H1 (cell line): ENCODE measurements around the gene AGAP1. TPM values are rescaled to one million over a fixed set of nuclear protein-coding genes. Genes with fewer than 3 reads are reported as not detected.

Source experiments
- CTCF ChIA-PET: fragments of 300-600 bp; sonication (Branson Sonifier 250); formaldehyde crosslinking; loops from one replicate; lab custom pipeline; 2021; ENCODE audit not compliant: partially characterized antibody; lab: Charles Lee
- POLR2A ChIA-PET: fragments of 300-600 bp; sonication (Branson Sonifier 250); formaldehyde crosslinking; loops from one replicate; lab custom pipeline; 2021; ENCODE audit warnings: inconsistent platforms; ENCODE audit not compliant: partially characterized antibody; lab: Charles Lee
- DNase-seq, 2 experiments: peaks; one replicate each; pipeline versions ENCODE4 v3.0.0 to v3.0.0-alpha.2; 2010 to 2022; ENCODE audit warnings: low spot score in 2 of 2, low read depth in 1 of 2, mixed read lengths in 1 of 2
- FAIRE-seq: peaks from 2 replicates; lab custom pipeline; 2011; peaks lifted over from hg19 to GRCh38; lab: Jason Lieb, UNC
- H2AFZ ChIP-seq: 2 replicates; pipeline ENCODE4 v1.8.1; 2012; ENCODE audit warnings: low read length, inconsistent platforms
- H2AK5ac ChIP-seq: 2 replicates; pipeline ENCODE4 v1.6.1; 2013; ENCODE audit warnings: low read depth, low read length
- H2BK120ac ChIP-seq: replicated peaks from 2 replicates; pipeline ENCODE3; 2013; ENCODE audit warnings: low read depth, low read length, inconsistent platforms
- H2BK12ac ChIP-seq: 2 replicates; pipeline ENCODE4 v1.6.1; 2013; ENCODE audit warnings: low read depth, low read length
- H2BK15ac ChIP-seq: 2 replicates; pipeline ENCODE4 v1.6.1; 2013; ENCODE audit warnings: low read length
- H2BK20ac ChIP-seq: 2 replicates; pipeline ENCODE4 v1.6.1; 2013; ENCODE audit warnings: low read length
- H2BK5ac ChIP-seq: 2 replicates; pipeline ENCODE4 v1.6.1; 2013; ENCODE audit warnings: low read depth, low read length
- H3K14ac ChIP-seq: 2 replicates; pipeline ENCODE4 v1.6.1; 2013; ENCODE audit warnings: inconsistent platforms; ENCODE audit not compliant: insufficient read length
- H3K18ac ChIP-seq: 2 replicates; pipeline ENCODE4 v1.6.1; 2013; ENCODE audit warnings: low read length; ENCODE audit errors: extremely low read depth
- H3K23ac ChIP-seq: 2 replicates; pipeline ENCODE4 v1.6.1; 2013; ENCODE audit warnings: inconsistent platforms; ENCODE audit not compliant: insufficient read length
- H3K23me2 ChIP-seq: 2 replicates; pipeline ENCODE4 v1.6.1; 2013; ENCODE audit warnings: low read depth, low read length
- H3K27ac ChIP-seq: 2 replicates; pipeline ENCODE4 v1.6.1; 2011; ENCODE audit warnings: low read depth, low read length, inconsistent platforms
- H3K27me3 ChIP-seq, 4 experiments: replicated peaks in 1 of 4; 1 replicate in 1 of 4; 2 replicates in 3 of 4; pipeline versions ENCODE4 v1.6.1 to v1.8.1; 2011 to 2013; ENCODE audit warnings: low read length in 3 of 4, mild to moderate bottlenecking in 3 of 4, inconsistent platforms in 2 of 4, mixed read lengths in 2 of 4, moderate library complexity in 1 of 4; ENCODE audit not compliant: control insufficient read depth in 3 of 4, insufficient read depth in 3 of 4; ENCODE audit errors: extremely low read depth in 1 of 4
- H3K36me3 ChIP-seq, 4 experiments: 2 replicates each; pipeline versions ENCODE4 v1.6.1 to v1.8.1; 2011 to 2013; ENCODE audit warnings: mild to moderate bottlenecking in 4 of 4, low read length in 3 of 4, moderate library complexity in 2 of 4, control low read depth in 1 of 4, inconsistent platforms in 1 of 4; ENCODE audit not compliant: insufficient read depth in 4 of 4, control insufficient read depth in 2 of 4
- H3K4ac ChIP-seq: replicated peaks from 2 replicates; pipeline ENCODE3; 2013; ENCODE audit warnings: low read length, low read depth, mixed read lengths, inconsistent platforms; ENCODE audit not compliant: insufficient read length
- H3K4me1 ChIP-seq, 4 experiments: replicated peaks in 1 of 4; 1 replicate in 1 of 4; 2 replicates in 3 of 4; pipeline versions ENCODE4 v1.6.1 to v1.8.1; 2011 to 2013; ENCODE audit warnings: low read length in 3 of 4, inconsistent platforms in 2 of 4, mixed read lengths in 1 of 4; ENCODE audit not compliant: insufficient read depth in 4 of 4, control insufficient read depth in 3 of 4
- H3K4me2 ChIP-seq, 2 experiments: 2 replicates each; pipeline versions ENCODE4 v1.6.1 to v1.8.1; 2011 to 2013; ENCODE audit warnings: low read depth in 2 of 2, low read length in 2 of 2, control low read depth in 1 of 2, inconsistent platforms in 1 of 2, mild to moderate bottlenecking in 1 of 2; ENCODE audit not compliant: insufficient read depth in 1 of 2
- H3K4me3 ChIP-seq, 4 experiments: fragments of 200-600, 300-600 bp in 1 of 4; sonication (generic), shearing (Covaris generic), sonication (Bioruptor Twin) in 1 of 4; 2 replicates each; pipeline versions ENCODE4 v1.5.1 to v1.8.1; 2011 to 2016; ENCODE audit warnings: low read length in 4 of 4, low read depth in 3 of 4, control low read depth in 2 of 4, inconsistent platforms in 2 of 4, mild to moderate bottlenecking in 2 of 4, mixed read lengths in 1 of 4, moderate library complexity in 1 of 4; ENCODE audit not compliant: insufficient read depth in 2 of 4; ENCODE audit errors: extremely low read depth in 1 of 4
- H3K56ac ChIP-seq: replicated peaks from 2 replicates; pipeline ENCODE3; 2013; ENCODE audit warnings: low read depth, mild to moderate bottlenecking, mixed read lengths, low read length, inconsistent platforms; ENCODE audit not compliant: insufficient read length
- H3K79me1 ChIP-seq: 2 replicates; pipeline ENCODE4 v1.6.1; 2013; ENCODE audit warnings: low read depth, low read length, control low read depth
- H3K79me2 ChIP-seq, 2 experiments: 2 replicates each; pipeline versions ENCODE4 v1.6.1 to v1.8.1; 2012 to 2013; ENCODE audit warnings: low read length in 2 of 2, mild to moderate bottlenecking in 2 of 2, inconsistent platforms in 1 of 2; ENCODE audit not compliant: insufficient read depth in 2 of 2, control insufficient read depth in 1 of 2
- H3K9ac ChIP-seq, 4 experiments: replicated peaks in 1 of 4; 1 replicate in 1 of 4; 2 replicates in 3 of 4; pipeline versions ENCODE4 v1.6.1 to v1.8.1; 2011 to 2013; ENCODE audit warnings: low read depth in 3 of 4, low read length in 3 of 4, control low read depth in 2 of 4, mild to moderate bottlenecking in 2 of 4, moderate library complexity in 2 of 4, inconsistent platforms in 1 of 4; ENCODE audit errors: extremely low read depth in 1 of 4
- H3K9me3 ChIP-seq, 2 experiments: 2 replicates each; pipeline versions ENCODE4 v1.6.1 to v1.8.1; 2012 to 2013; ENCODE audit warnings: mild to moderate bottlenecking in 2 of 2, moderate library complexity in 2 of 2, control low read depth in 1 of 2, inconsistent platforms in 1 of 2, low read depth in 1 of 2, low read length in 1 of 2, mixed read lengths in 1 of 2; ENCODE audit not compliant: insufficient read depth in 2 of 2
- H4K20me1 ChIP-seq, 2 experiments: replicated peaks in 1 of 2; 2 replicates each; pipeline versions ENCODE3 to v1.8.1; 2011 to 2013; ENCODE audit warnings: inconsistent platforms in 2 of 2, low read length in 2 of 2, mild to moderate bottlenecking in 1 of 2; ENCODE audit not compliant: insufficient read depth in 2 of 2, control insufficient read depth in 1 of 2
- H4K5ac ChIP-seq: 2 replicates; pipeline ENCODE4 v1.6.1; 2013; ENCODE audit warnings: low read length, low read depth, mixed read lengths, inconsistent platforms; ENCODE audit not compliant: insufficient read length
- H4K8ac ChIP-seq: 2 replicates; pipeline ENCODE4 v1.8.0; 2013; ENCODE audit warnings: mild to moderate bottlenecking, moderate library complexity, low read length, inconsistent platforms; ENCODE audit not compliant: insufficient read depth; ENCODE audit errors: extremely low read depth
- H4K91ac ChIP-seq: replicated peaks from 2 replicates; pipeline ENCODE3; 2013; ENCODE audit warnings: low read length, mixed read lengths, inconsistent platforms; ENCODE audit not compliant: insufficient read length
- BCL11A ChIP-seq, 2 experiments: IDR thresholded peaks; one replicate each; pipeline ENCODE4 v1.6.1; 2011; ENCODE audit warnings: low read depth in 2 of 2, low read length in 2 of 2, mild to moderate bottlenecking in 2 of 2
- CHD1 ChIP-seq: IDR thresholded peaks from 2 replicates; pipeline ENCODE4 v1.6.1; 2012; ENCODE audit warnings: low read depth, low read length, improper control_type of control experiment
- HDAC2 ChIP-seq, 2 experiments: fragments of 300-600 bp in 1 of 2; sonication (generic) in 1 of 2; IDR thresholded peaks; 2 replicates each; pipeline ENCODE4 v1.6.1; 2011 to 2012; ENCODE audit warnings: low read depth in 2 of 2, low read length in 2 of 2, mild to moderate bottlenecking in 2 of 2, moderate library complexity in 2 of 2, borderline replicate concordance in 1 of 2, inconsistent platforms in 1 of 2
- JUN ChIP-seq: IDR thresholded peaks from 2 replicates; pipeline ENCODE4 v1.6.1; 2011; ENCODE audit warnings: low read depth, mild to moderate bottlenecking, improper control_type of control experiment, low read length
- KDM5A ChIP-seq: fragments of 200-600 bp; IDR thresholded peaks from 2 replicates; pipeline ENCODE4 v1.7.1; 2012; ENCODE audit warnings: mild to moderate bottlenecking, low read length, inconsistent platforms, mixed read lengths
- RAD21 ChIP-seq, 2 experiments: IDR thresholded peaks in 1 of 2; conservative IDR thresholded peaks in 1 of 2; 2 replicates each; pipeline ENCODE4 v1.6.1; 2011; ENCODE audit warnings: low read depth in 2 of 2, low read length in 2 of 2, improper control_type of control experiment in 1 of 2, inconsistent platforms in 1 of 2, mild to moderate bottlenecking in 1 of 2, moderate library complexity in 1 of 2
- SP2 ChIP-seq: IDR thresholded peaks from 2 replicates; pipeline ENCODE4 v1.6.1; 2012; ENCODE audit warnings: mild to moderate bottlenecking, low read length, inconsistent platforms
- TBP ChIP-seq: IDR thresholded peaks from 2 replicates; pipeline ENCODE4 v1.6.1; 2011; ENCODE audit warnings: low read depth, low read length, improper control_type of control experiment
- TEAD4 ChIP-seq: IDR thresholded peaks from 2 replicates; pipeline ENCODE4 v1.6.1; 2012; ENCODE audit warnings: low read depth, low read length, inconsistent platforms, mixed read lengths
- ZNF274 ChIP-seq: IDR thresholded peaks from 2 replicates; pipeline ENCODE4 v1.7.0; 2012; ENCODE audit warnings: low read length, borderline replicate concordance; ENCODE audit errors: extremely low read depth
- WGBS, 2 experiments: shearing (Covaris generic) in 1 of 2; methylation state at CpG; one replicate each; pipeline versions ENCODE4 v1.1.6 to v1.1.7; 2013 to 2015; ENCODE audit warnings: low lambda C conversion rate in 2 of 2, mixed read lengths in 2 of 2, inconsistent platforms in 1 of 2, low coverage in 1 of 2, missing lambda C conversion rate in 1 of 2; ENCODE audit not compliant: insufficient replicate concordance in 2 of 2, insufficient coverage in 1 of 2, insufficient read length in 1 of 2; ENCODE audit errors: extremely low coverage in 1 of 2, missing lambda C conversion rate in 1 of 2; 5-methylcytosine and 5-hydroxymethylcytosine counted together
- polyA plus RNA-seq, 7 experiments: library from polyadenylated mRNA; depleted of rRNA in 3 of 7; stranded (reverse) in 5 of 7; unstranded in 2 of 7; fragments of >200 nt in 5 of 7; fragments of 200-250 nt in 2 of 7; gene quantifications; 1 replicate in 5 of 7; 2 replicates in 1 of 7; 4 replicates in 1 of 7; pipeline versions ENCODE4 v1.2.1 to v1.2.3, GENCODE V29; 2011 to 2013; ENCODE audit warnings: missing spikeins in 2 of 7, mixed read lengths in 2 of 7
- total RNA-seq: library from RNA; stranded (reverse); fragmentation: NEBNext Ultra II Directional; extraction: Animal tissue kit (Norgen Biotek cat#: 25700); gene quantifications from 2 replicates; pipeline ENCODE4 v1.2.1, GENCODE V29; 2021
- TF ChIP-seq, protein P1 (sequence below): IDR thresholded peaks from 2 replicates; pipeline ENCODE4 v1.6.1; 2011; ENCODE audit warnings: low read depth, mild to moderate bottlenecking, low read length; ENCODE audit not compliant: insufficient read depth
- TF ChIP-seq, protein P2 (sequence below): IDR thresholded peaks from 2 replicates; pipeline ENCODE4 v1.6.1; 2012; ENCODE audit warnings: inconsistent platforms

AGAP1 gene
- total and polyA plus RNA-seq, 2 of the 8 experiments (the other 6 are each of a cell fraction or from before 2014, with no cell fraction given) = 18.1 to 39.4 TPM

DNA sequence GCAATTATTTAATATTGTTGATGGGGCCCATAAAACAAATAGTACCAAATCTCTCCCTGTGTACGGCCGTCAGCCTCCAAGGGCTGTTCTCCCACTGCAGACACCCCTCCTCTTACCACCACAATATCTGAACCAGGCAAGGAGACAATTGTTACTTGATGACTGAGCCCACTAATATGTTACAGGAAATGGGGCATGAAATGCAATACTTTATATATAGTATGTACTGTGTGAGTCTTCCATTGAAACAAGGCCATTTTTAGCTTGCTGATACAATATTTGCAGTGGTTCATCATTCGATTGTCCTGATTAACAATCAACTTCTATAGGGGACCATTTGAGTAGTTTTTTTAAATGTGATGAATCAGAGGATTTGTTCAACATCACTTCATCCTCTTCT is 367.0 kb downstream of the AGAP1 start:
- no peak overlapping the region for H3K4ac ChIP-seq
- H3K14ac ChIP-seq = no peak overlapping the region
- H3K27me3 ChIP-seq = no peaks in the 10 kb centered on the region
- no peak overlapping the region for H3K18ac ChIP-seq
- H3K79me2 ChIP-seq = no peaks in the 10 kb centered on the region
- H3K9ac ChIP-seq = no peak overlapping the region
- H3K4me1 ChIP-seq = peaks cover 0 to 13% (median 3%) of the 10 kb centered on the region in 4 experiments; a peak in 6 of 7 replicates
- no peak overlapping the region for H3K4me2 ChIP-seq
- no peak overlapping the region for H3K56ac ChIP-seq
- H3K23ac ChIP-seq = no peak overlapping the region
- no peaks in the 10 kb centered on the region for H3K9me3 ChIP-seq
- H2BK15ac ChIP-seq = no peak overlapping the region
- no peak overlapping the region for H2BK5ac ChIP-seq
- 95% methylated on average over 3 of the region's 3 CpGs; no CpG with 5 or more reads in 1 of the 2 experiments for WGBS, 2 experiments
- DNase-seq (no peak), FAIRE-seq (no peak)
- no peak overlapping the region for H2BK20ac ChIP-seq
- no peak overlapping the region for H2AK5ac ChIP-seq
- no peaks in the 10 kb centered on the region for H3K23me2 ChIP-seq
- no peak overlapping the region for H4K8ac ChIP-seq
- H2BK12ac ChIP-seq = no peak overlapping the region
- H3K4me3 ChIP-seq = no peak overlapping the region
- TF ChIP-seq SP2 (no peak), HDAC2 (IDR thresholded peaks at IDR 0.05; ENCODE audit: borderline replicate concordance in 1 of 2, low read depth in 2 of 2, low read length in 2 of 2) (no peak), TEAD4 (no peak), BCL11A (IDR thresholded peaks at IDR 0.05; ENCODE audit: low read depth in 2 of 2, low read length in 2 of 2) (no peak), RAD21 (IDR thresholded peaks at IDR 0.05 in 1 of 2, conservative IDR thresholded peaks at IDR 0.05 in 1 of 2; ENCODE audit: low read depth in 2 of 2, low read length in 2 of 2) (no peak), TBP (no peak), JUN (no peak), ZNF274 (no peak), CHD1 (no peak), KDM5A (no peak)
- TF ChIP-seq, protein P1, sequence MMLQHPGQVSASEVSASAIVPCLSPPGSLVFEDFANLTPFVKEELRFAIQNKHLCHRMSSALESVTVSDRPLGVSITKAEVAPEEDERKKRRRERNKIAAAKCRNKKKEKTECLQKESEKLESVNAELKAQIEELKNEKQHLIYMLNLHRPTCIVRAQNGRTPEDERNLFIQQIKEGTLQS = no peak
- TF ChIP-seq, protein P2, sequence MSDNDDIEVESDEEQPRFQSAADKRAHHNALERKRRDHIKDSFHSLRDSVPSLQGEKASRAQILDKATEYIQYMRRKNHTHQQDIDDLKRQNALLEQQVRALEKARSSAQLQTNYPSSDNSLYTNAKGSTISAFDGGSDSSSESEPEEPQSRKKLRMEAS = no peak
- H3K79me1 ChIP-seq = peaks cover 3% of the 10 kb centered on the region; the same call in 1 of the 2 replicates
- no peak overlapping the region for H4K5ac ChIP-seq
- H2BK120ac ChIP-seq = no peak overlapping the region
- H3K36me3 ChIP-seq = no peaks in the 10 kb centered on the region
- H4K91ac ChIP-seq = no peak overlapping the region
- H2AFZ ChIP-seq = no peak overlapping the region
- H3K27ac ChIP-seq = no peak overlapping the region
- ChIA-PET CTCF (no interaction called here), POLR2A (no interaction called here)
- H4K20me1 ChIP-seq = peaks cover 0 to 10% of the 10 kb centered on the region in 2 experiments
